Upper lobe of right lung (tissue), 1 donor: Measurements from ENCODE around the gene CHRNB2. TPM values are rescaled to one million over a fixed set of nuclear protein-coding genes. Genes with fewer than 3 reads are reported as not detected.

Experiments
- ATAC-seq: fragments of 200-7000 bp; cut with Tn5 transposase; one replicate; pipeline ENCODE4 v1.9.1; 2020; ENCODE audit warnings: mild to moderate bottlenecking, moderate library complexity
- DNase-seq: peaks from one replicate; pipeline ENCODE4 v3.0.0-alpha.2; 2020
- H3K27ac ChIP-seq: fragments of 200-600 bp; one replicate; pipeline ENCODE4 v1.8.0; 2022
- H3K27me3 ChIP-seq: fragments of 200-600 bp; one replicate; pipeline ENCODE4 v1.8.0; 2022; ENCODE audit warnings: mild to moderate bottlenecking
- H3K36me3 ChIP-seq: fragments of 200-600 bp; one replicate; pipeline ENCODE4 v1.8.0; 2022
- H3K4me1 ChIP-seq: fragments of 200-600 bp; one replicate; pipeline ENCODE4 v1.8.0; 2022
- H3K4me3 ChIP-seq: fragments of 200-600 bp; one replicate; pipeline ENCODE4 v1.8.0; 2022; ENCODE audit warnings: mild to moderate bottlenecking
- H3K9me3 ChIP-seq: fragments of 200-600 bp; one replicate; pipeline ENCODE4 v1.8.0; 2022
- intact Hi-C: fragments of 100-400 bp; cut with DNase I; formaldehyde crosslinking; loops from one replicate; pipeline ENCODE4 v1.11.0; 2022
- total RNA-seq: library from RNA; stranded (reverse); fragmentation: NEBNext Ultra II Directional; extraction: Animal tissue kit (Norgen Biotek cat#: 25700); gene quantifications from one replicate; pipeline ENCODE4 v1.2.1, GENCODE V29; 2021
- TF ChIP-seq, protein P1 (sequence below): fragments of 200-600 bp; IDR thresholded peaks from one replicate; pipeline ENCODE4 v1.8.0; 2022; ENCODE audit warnings: antibody characterized with exemption
- donor health status: DM: no; HTN: yes; CAD: no; lungs with severe emphysema.

The CHRNB2 gene
- total RNA-seq, 1 donor from 2014 or later, result not detected

DNA sequence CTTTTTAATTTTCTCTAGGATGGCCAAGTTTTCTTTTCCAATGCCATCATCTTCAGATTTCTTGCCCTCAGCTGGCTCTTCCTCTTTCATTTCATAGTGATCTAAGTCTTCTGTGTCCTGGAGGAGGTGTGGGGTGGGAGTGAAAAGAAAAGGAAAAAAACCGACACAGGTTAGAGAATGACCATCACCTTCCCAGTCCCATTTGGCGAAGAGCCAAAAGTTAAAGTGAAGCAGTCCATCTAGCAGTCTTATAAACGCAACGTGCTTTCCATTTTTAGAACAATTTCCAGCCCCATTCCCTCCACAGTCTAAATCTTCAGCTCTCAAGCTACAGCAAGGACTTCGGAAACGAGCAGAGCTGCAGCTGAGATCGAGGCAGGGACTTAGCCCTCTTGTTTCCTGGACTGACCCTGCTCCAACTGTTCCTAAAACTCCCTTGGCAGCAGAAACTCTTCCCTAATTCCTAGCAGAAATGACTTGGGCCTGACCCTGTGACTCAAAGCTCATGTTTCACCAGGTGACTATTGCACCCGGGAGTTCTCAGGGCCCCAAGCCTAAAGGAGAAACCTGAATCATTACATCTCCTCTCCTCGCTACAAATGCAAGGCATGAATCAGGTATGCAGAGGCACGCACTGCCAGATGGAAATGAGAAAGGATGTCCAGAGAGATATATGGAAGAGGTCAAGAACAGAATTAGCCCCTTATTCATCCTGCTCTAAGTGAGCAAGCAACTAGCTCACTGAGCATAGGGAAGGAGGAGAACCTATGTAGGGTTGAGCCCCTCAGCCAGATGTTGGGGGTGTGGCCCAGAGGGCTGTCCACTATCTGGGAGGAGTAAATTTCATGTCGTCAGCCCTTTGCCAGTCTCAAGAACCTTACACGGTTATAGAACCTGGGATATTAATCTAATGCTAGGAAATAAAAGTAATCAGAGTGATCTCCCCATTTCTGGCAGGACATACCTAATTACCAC, 14.2 kb upstream of the CHRNB2 start:
- no peak for DNase-seq
- TF ChIP-seq, protein P1, sequence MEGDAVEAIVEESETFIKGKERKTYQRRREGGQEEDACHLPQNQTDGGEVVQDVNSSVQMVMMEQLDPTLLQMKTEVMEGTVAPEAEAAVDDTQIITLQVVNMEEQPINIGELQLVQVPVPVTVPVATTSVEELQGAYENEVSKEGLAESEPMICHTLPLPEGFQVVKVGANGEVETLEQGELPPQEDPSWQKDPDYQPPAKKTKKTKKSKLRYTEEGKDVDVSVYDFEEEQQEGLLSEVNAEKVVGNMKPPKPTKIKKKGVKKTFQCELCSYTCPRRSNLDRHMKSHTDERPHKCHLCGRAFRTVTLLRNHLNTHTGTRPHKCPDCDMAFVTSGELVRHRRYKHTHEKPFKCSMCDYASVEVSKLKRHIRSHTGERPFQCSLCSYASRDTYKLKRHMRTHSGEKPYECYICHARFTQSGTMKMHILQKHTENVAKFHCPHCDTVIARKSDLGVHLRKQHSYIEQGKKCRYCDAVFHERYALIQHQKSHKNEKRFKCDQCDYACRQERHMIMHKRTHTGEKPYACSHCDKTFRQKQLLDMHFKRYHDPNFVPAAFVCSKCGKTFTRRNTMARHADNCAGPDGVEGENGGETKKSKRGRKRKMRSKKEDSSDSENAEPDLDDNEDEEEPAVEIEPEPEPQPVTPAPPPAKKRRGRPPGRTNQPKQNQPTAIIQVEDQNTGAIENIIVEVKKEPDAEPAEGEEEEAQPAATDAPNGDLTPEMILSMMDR, result no peak
- no peak for ATAC-seq
- intact Hi-C loops, result no loop called here
- Histone ChIP-seq H3K27me3 (no peaks in the 10 kb centered on the region), H3K4me1 (peaks cover 27% of the 10 kb centered on the region), H3K27ac (no peak overlapping the region), H3K36me3 (peaks cover 75% of the 10 kb centered on the region), H3K4me3 (no peak overlapping the region), H3K9me3 (no peaks in the 10 kb centered on the region)

DNA sequence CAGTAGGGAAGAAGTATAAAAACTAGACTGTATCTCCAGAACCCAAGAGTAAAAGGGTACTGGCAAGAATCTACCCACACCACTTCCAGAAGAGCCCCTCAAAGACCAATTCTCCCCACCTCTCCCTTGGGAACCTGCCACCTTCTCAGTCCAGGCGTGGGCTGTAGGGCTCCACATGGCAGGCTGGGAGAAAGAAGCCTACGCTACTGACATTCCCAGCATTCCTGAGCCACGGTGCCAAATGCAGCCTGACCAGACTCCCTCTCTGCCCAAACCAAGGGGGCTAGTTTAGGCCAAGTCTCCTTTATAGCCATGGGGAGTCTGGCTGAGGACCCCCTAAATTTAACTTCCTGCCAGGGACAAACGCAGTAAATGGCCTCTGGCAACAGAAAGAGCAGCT, 11.2 kb upstream of the CHRNB2 start:
- Histone ChIP-seq H3K36me3 (peaks cover 44% of the 10 kb centered on the region), H3K9me3 (no peaks in the 10 kb centered on the region), H3K27ac (peak overlapping the region; percentile 51), H3K4me3 (peak overlapping the region; percentile 71), H3K4me1 (peaks cover 25% of the 10 kb centered on the region), H3K27me3 (no peaks in the 10 kb centered on the region)
- ATAC-seq (no peak), DNase-seq (no peak)
- TF ChIP-seq, protein P1, result no peak
- intact Hi-C loops, result no loop called here

DNA sequence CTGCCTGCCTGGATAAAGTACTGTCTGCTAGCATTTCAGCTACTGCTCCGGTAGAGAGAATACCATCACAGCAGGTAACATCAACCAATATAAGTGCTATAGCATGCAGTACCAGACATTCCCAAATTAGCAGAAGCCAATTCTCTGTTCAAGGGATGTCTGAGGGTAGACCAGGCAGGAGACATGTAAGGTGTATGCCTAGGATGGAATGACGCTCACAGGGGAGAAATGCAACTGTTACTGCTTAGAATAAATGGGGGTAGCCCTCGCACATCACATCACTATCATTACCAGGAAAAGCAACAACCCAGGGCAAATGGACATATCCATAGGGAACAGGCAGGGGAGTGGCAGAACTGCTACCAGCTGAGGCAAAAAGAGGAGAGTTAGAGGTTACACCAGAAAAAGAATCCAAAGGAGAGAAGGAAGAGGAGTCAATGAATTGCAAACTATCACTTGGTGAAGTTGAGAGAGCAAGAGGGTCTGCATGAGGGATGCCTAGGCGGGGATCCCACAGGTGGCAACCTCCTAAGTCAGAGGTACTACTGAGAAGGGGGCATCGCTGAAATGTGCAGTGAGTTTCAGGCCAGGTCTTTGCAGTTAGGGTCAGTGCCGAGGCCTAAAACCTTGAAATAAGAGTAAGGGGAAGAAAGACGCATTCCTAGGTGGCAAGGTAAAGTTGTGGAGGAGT, 10.2 kb upstream of the CHRNB2 start:
- Histone ChIP-seq H3K9me3 (no peaks in the 10 kb centered on the region), H3K27me3 (no peaks in the 10 kb centered on the region), H3K4me1 (peaks cover 25% of the 10 kb centered on the region), H3K4me3 (peak overlapping the region; percentile 71), H3K36me3 (peaks cover 35% of the 10 kb centered on the region), H3K27ac (peak overlapping the region; percentile 83)
- DNase-seq, result no peak
- intact Hi-C loops, result no loop called here
- TF ChIP-seq, protein P1, result no peak
- ATAC-seq, result no peak

DNA sequence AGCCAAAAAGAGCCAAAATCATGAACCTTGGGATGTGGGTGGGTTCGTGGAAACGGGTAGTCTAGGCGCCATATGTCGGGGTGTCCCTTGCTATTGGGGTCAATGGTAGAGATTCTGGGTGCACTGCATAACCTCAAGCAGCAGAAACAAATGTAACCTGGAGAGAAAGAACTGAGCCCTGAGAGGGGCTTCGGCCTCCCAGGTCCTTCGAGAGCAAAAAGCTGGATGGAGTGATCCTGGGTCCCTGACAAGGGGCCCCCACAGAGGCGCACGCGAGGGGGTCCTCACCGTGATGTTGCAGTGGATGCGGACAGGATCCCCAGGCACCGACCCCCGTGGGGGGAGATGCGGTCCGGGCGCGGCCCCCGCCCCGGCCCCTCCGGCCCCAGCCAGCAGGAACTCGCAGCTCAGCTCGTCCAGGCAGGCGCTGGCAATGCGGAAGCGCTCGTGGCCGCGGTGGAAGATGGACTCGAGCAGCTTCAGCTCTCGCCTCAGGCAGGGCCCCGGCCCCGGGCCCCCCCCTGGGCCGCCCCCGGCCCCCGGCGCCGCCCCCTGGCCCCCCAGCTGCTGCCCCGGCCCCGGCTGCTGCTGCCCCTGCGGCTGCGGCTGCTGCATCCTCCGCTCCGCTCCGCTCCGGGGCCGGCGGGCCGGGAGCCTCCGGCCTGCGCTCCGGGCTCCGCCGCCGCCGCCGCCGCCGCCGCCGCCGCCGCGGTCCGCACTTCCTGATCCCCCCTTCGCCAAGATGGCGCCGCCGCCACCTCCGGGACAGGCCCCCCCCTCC, 9.4 kb upstream of the CHRNB2 start, which contains the start of gene UBE2Q1:
UBE2Q1 (minus strand) TSS at position 724 of the 781 bp plus-strand sequence; CDS start at position 615, 109 bp downstream.
- peak; percentile 85 for DNase-seq
- Histone ChIP-seq H3K27me3 (no peaks in the 10 kb centered on the region), H3K36me3 (peaks cover 27% of the 10 kb centered on the region), H3K27ac (peak within 1 kb of the TSS; percentile 83), H3K4me3 (peak within 1 kb of the TSS; percentile 71), H3K9me3 (no peaks in the 10 kb centered on the region), H3K4me1 (peaks cover 25% of the 10 kb centered on the region)
- TF ChIP-seq, protein P1, result no peak
- intact Hi-C loops, result no loop called here
- peak; percentile 1 for ATAC-seq
